ENCODE data around the gene ZBED5.

Gene ZBED5

GRCh38 chr11:10878408-10879214 is 20.8 kb upstream of the ZBED5 start:
- DNase-seq: peak; percentile 44

GRCh38 chr11:10876158-10876557 is 18.3 kb upstream of the ZBED5 start:
- DNase-seq: no peak

GRCh38 chr11:10875430-10876021 is 17.7 kb upstream of the ZBED5 start:
- DNase-seq: no peak

GRCh38 chr11:10872097-10872496 is 14.2 kb upstream of the ZBED5 start:
- DNase-seq: no peak

GRCh38 chr11:10868352-10868751 is 10.5 kb upstream of the ZBED5 start:
- no peak for DNase-seq

GRCh38 chr11:10866893-10867331 is 9.1 kb upstream of the ZBED5 start:
- no peak for DNase-seq

GRCh38 chr11:10865837-10866270 is 8.0 kb upstream of the ZBED5 start:
- no peak for DNase-seq

GRCh38 chr11:10864688-10865087 is 6.8 kb upstream of the ZBED5 start:
- DNase-seq: no peak

- no peak for DNase-seq
Observed at GRCh38 chr11:10862446-10862845, 4.6 kb upstream of the ZBED5 start.

GRCh38 chr11:10861799-10862198 is 3.9 kb upstream of the ZBED5 start:
- DNase-seq: no peak

GRCh38 chr11:10861047-10861446 is 3.2 kb upstream of the ZBED5 start:
- no peak for DNase-seq

GRCh38 chr11:10858439-10859325 is 829 bp upstream of the ZBED5 start:
- DNase-seq: peak; percentile 61

GRCh38 chr11:10857459-10857708 is 469 bp downstream of the ZBED5 start:
- DNase-seq: no peak

GRCh38 chr11:10856689-10857458 is 979 bp downstream of the ZBED5 start:
- no peak for DNase-seq

GRCh38 chr11:10855295-10855694 is 2.6 kb downstream of the ZBED5 start:
- DNase-seq: no peak

GRCh38 chr11:10847960-10848860 is 9.6 kb downstream of the ZBED5 start:
- DNase-seq: no peak

- DNase-seq: no peak
Observed at GRCh38 chr11:10846660-10847059, 11.2 kb downstream of the ZBED5 start.

- DNase-seq: no peak
Observed at GRCh38 chr11:10845589-10845988, 12.3 kb downstream of the ZBED5 start.

- DNase-seq: no peak
Observed at GRCh38 chr11:10844796-10845195, 13.1 kb downstream of the ZBED5 start.

- no peak for DNase-seq
Observed at GRCh38 chr11:10844356-10844755, 13.5 kb downstream of the ZBED5 start.

- no peak for DNase-seq
Observed at GRCh38 chr11:10838881-10839280, 19.0 kb downstream of the ZBED5 start.

- no peak for DNase-seq
Observed at GRCh38 chr11:10838083-10838482, 19.8 kb downstream of the ZBED5 start.

Measured in CD4-positive, alpha-beta T cell treated with Interleukin-6 for 4 hours (primary cell).